Measurements from ENCODE around the gene CHN2.
"Not testable (repeated sequence)": the region's sequence is repeated elsewhere in the genome, so short reads cannot be mapped to it uniquely, and the experiment has no call there.

Gene CHN2

GRCh38 chr7:29190349-29191045 lies 4.1 kb upstream of the CHN2 start:
- FAIRE-seq, result no peak

- FAIRE-seq, result no peak
Measured at GRCh38 chr7:29192323-29192722, 2.3 kb upstream of the CHN2 start.

- FAIRE-seq, result no peak
Measured at GRCh38 chr7:29192811-29193210, 1.8 kb upstream of the CHN2 start.

GRCh38 chr7:29193316-29194205 lies 1.0 kb upstream of the CHN2 start:
- FAIRE-seq, result no peak

GRCh38 chr7:29194206-29194593 lies 375 bp upstream of the CHN2 start:
- FAIRE-seq, result no peak

GRCh38 chr7:29196191-29196590 lies 1.6 kb downstream of the CHN2 start:
- no peak for FAIRE-seq

GRCh38 chr7:29196971-29197595 lies 2.5 kb downstream of the CHN2 start:
- no peak for FAIRE-seq

- FAIRE-seq, result no peak
Measured at GRCh38 chr7:29197916-29198315, 3.3 kb downstream of the CHN2 start.

GRCh38 chr7:29199776-29200175 lies 5.2 kb downstream of the CHN2 start:
- FAIRE-seq, result no peak

GRCh38 chr7:29202651-29203069 lies 8.1 kb downstream of the CHN2 start:
- no peak for FAIRE-seq

- FAIRE-seq, result no peak
Measured at GRCh38 chr7:29204491-29205272, 10.1 kb downstream of the CHN2 start.

GRCh38 chr7:29207162-29207801 lies 12.7 kb downstream of the CHN2 start:
- no peak for FAIRE-seq

- no peak for FAIRE-seq
Measured at GRCh38 chr7:29208410-29209250, 14.1 kb downstream of the CHN2 start.

GRCh38 chr7:29209745-29210144 lies 15.2 kb downstream of the CHN2 start:
- FAIRE-seq, result no peak

- FAIRE-seq, result not testable (repeated sequence)
Measured at GRCh38 chr7:29212736-29213135, 18.2 kb downstream of the CHN2 start.

GRCh38 chr7:29214056-29214455 lies 19.5 kb downstream of the CHN2 start:
- no peak for FAIRE-seq

GRCh38 chr7:29214816-29215215 lies 20.2 kb downstream of the CHN2 start:
- no peak for FAIRE-seq

GRCh38 chr7:29216128-29216527 lies 21.6 kb downstream of the CHN2 start:
- FAIRE-seq, result no peak

- FAIRE-seq, result no peak
Measured at GRCh38 chr7:29217113-29217512, 22.5 kb downstream of the CHN2 start.

- no peak for FAIRE-seq
Measured at GRCh38 chr7:29224726-29225125, 30.2 kb downstream of the CHN2 start.

GRCh38 chr7:29228289-29229011 lies 33.9 kb downstream of the CHN2 start:
- no peak for FAIRE-seq
